Left ventricle myocardium inferior (tissue), 1 donor: Measurements from ENCODE around the gene SPACA5. TPM values are rescaled to one million over a fixed set of nuclear protein-coding genes. Genes with fewer than 3 reads are reported as not detected.
"Not testable (repeated sequence)": the region's sequence is repeated elsewhere in the genome, so short reads cannot be mapped to it uniquely, and the experiment has no call there.

Experiments used
- DNase-seq: peaks from one replicate; pipeline ENCODE4 v3.0.0-alpha.2; 2020
- H3K27ac ChIP-seq: fragments of 200-600 bp; replicated peaks from 2 replicates; pipeline ENCODE4 v1.8.0; 2021
- H3K27me3 ChIP-seq: fragments of 200-600 bp; 2 replicates; pipeline ENCODE4 v1.8.0; 2021; ENCODE audit warnings: low read depth
- H3K36me3 ChIP-seq: fragments of 200-600 bp; 2 replicates; pipeline ENCODE4 v1.8.0; 2021
- H3K4me1 ChIP-seq: fragments of 200-600 bp; 2 replicates; pipeline ENCODE4 v1.8.0; 2021
- H3K4me3 ChIP-seq: fragments of 200-600 bp; 2 replicates; pipeline ENCODE4 v1.8.0; 2021; ENCODE audit warnings: mild to moderate bottlenecking, moderate library complexity
- H3K9me3 ChIP-seq: fragments of 200-600 bp; replicated peaks from 2 replicates; pipeline ENCODE4 v1.8.0; 2021
- intact Hi-C: fragments of 100-400 bp; cut with micrococcal nuclease; formaldehyde crosslinking; loops from one replicate; pipeline ENCODE4 v1.11.0; 2022
- total RNA-seq: library from RNA; stranded (reverse); fragmentation: NEBNext Ultra II Directional; extraction: Animal tissue kit (Norgen Biotek cat#: 25700); gene quantifications from one replicate; pipeline ENCODE4 v1.2.1, GENCODE V29; 2021
- TF ChIP-seq, protein P1 (sequence below): fragments of 200-600 bp; IDR thresholded peaks from 2 replicates; pipeline ENCODE4 v1.8.0; 2021; ENCODE audit warnings: antibody characterized with exemption, mild to moderate bottlenecking, borderline replicate concordance
- donor health status: DM: no; HTN: yes; CAD: no; lungs with severe emphysema.

Gene SPACA5
- total RNA-seq, 1 donor from 2014 or later, result not detected

DNA sequence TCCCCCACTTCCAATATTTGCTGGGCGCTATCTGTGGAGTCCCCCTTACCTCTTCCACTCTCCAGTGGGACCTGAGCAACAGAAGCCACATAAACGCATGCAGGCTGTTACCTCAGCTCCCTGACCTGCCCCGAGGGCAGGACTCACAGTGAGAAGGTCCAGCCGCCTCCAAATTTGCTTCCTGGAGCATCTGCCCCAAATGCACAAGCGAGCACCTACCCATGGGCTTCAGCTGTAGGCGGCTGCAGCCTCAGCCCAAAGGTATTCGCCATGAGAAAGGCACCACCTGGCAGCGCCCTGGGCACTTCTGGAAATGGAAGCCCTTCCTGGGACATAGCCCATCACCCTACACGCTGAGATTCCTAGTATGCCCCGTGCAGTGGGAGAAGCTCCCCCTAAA lies 23.4 kb downstream of the SPACA5 start:
- no peak for DNase-seq

DNA sequence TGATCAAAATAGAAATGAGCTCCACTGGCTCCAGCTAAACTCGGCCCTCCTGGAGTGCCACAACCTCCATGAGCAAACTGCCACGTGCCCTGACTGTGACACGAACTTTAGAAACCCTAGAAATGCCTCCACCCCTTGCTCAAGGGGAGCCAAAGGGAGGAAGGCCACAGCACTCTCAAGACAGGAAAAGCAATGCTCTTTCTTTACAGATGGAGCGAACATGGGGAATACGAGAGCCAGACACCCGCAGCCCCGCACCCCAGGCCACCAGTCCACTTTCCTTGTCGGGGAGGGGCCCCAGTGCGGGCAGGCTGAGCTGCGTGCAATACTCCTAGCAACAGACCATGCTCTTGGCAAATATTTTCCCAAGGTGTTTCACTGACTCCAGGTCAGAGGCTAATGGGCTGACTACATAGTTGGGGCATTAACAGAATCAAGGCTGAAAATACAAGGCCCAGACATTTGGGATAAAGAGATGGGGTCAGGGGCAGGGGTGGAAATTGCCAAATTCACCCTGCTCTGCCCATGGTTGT lies 23.9 kb downstream of the SPACA5 start:
- H3K9me3 ChIP-seq, DNase-seq, H3K36me3 ChIP-seq, H3K27me3 ChIP-seq, intact Hi-C loops, H3K4me1 ChIP-seq, H3K4me3 ChIP-seq, H3K27ac ChIP-seq: not testable (repeated sequence)

More for the DNA sequence above, 23.4 kb downstream of the SPACA5 start:
- Histone ChIP-seq H3K36me3 (no peaks in the 10 kb centered on the region), H3K27ac (no peak overlapping the region), H3K4me3 (no peak overlapping the region), H3K9me3 (no peaks in the 10 kb centered on the region), H3K4me1 (peaks cover 9% of the 10 kb centered on the region), H3K27me3 (no peaks in the 10 kb centered on the region)
- intact Hi-C loops, result no loop called here
- TF ChIP-seq, protein P1, sequence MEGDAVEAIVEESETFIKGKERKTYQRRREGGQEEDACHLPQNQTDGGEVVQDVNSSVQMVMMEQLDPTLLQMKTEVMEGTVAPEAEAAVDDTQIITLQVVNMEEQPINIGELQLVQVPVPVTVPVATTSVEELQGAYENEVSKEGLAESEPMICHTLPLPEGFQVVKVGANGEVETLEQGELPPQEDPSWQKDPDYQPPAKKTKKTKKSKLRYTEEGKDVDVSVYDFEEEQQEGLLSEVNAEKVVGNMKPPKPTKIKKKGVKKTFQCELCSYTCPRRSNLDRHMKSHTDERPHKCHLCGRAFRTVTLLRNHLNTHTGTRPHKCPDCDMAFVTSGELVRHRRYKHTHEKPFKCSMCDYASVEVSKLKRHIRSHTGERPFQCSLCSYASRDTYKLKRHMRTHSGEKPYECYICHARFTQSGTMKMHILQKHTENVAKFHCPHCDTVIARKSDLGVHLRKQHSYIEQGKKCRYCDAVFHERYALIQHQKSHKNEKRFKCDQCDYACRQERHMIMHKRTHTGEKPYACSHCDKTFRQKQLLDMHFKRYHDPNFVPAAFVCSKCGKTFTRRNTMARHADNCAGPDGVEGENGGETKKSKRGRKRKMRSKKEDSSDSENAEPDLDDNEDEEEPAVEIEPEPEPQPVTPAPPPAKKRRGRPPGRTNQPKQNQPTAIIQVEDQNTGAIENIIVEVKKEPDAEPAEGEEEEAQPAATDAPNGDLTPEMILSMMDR, result no peak

DNA sequence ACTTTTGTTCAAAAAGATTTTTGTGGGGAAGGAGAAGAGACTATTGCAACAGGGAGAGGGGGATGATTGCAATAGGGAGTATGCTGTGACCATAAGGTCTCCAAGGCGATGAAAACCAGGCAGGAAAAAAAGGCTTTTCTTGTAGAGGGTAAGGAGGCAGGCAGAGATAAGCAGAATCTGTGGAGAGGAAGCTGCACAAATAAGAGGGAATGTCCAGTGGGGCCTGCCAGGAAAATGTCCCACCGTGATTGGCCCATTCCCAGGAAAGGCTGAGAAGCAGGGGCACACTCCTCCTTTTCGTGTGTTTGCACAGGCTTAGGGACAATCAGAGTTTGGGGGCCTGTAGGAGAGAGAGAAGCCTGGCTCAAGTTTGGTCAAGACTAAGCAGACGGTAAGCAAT lies 29.1 kb downstream of the SPACA5 start:
- Histone ChIP-seq H3K9me3 (no peaks in the 10 kb centered on the region), H3K4me1 (no peaks in the 10 kb centered on the region), H3K27me3 (no peaks in the 10 kb centered on the region), H3K4me3 (no peak overlapping the region), H3K27ac (no peak overlapping the region), H3K36me3 (no peaks in the 10 kb centered on the region)
- TF ChIP-seq, protein P1, result no peak
- intact Hi-C loops, result no loop called here
- no peak for DNase-seq

DNA sequence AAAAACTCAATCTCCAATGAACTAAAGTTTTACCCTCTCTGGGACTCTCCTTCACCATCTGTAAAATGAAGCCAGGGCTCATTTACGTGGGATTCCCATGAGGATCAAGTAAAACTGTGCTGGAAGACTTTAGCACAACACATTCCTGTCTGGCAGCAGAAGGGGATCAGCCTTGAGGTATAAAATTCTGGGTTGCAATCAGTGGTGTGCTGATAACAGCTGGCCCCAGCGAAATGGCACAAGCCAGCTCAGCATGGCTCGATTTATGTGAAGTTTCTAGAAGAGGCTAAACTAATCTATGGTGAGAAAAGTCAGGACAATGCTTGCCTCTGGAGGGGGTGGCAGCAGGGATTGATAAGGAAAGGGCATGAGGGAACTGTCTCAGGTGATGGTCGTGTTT lies 36.3 kb downstream of the SPACA5 start:
- DNase-seq, result no peak
- no peaks in the 10 kb centered on the region for H3K27me3 ChIP-seq
- no peak overlapping the region for H3K27ac ChIP-seq
- intact Hi-C loops, result no loop called here
- peaks cover 4% of the 10 kb centered on the region for H3K4me1 ChIP-seq
- H3K36me3 ChIP-seq, result no peaks in the 10 kb centered on the region
- H3K9me3 ChIP-seq, result no peaks in the 10 kb centered on the region
- H3K4me3 ChIP-seq, result no peak overlapping the region
- TF ChIP-seq, protein P1, result no peak

DNA sequence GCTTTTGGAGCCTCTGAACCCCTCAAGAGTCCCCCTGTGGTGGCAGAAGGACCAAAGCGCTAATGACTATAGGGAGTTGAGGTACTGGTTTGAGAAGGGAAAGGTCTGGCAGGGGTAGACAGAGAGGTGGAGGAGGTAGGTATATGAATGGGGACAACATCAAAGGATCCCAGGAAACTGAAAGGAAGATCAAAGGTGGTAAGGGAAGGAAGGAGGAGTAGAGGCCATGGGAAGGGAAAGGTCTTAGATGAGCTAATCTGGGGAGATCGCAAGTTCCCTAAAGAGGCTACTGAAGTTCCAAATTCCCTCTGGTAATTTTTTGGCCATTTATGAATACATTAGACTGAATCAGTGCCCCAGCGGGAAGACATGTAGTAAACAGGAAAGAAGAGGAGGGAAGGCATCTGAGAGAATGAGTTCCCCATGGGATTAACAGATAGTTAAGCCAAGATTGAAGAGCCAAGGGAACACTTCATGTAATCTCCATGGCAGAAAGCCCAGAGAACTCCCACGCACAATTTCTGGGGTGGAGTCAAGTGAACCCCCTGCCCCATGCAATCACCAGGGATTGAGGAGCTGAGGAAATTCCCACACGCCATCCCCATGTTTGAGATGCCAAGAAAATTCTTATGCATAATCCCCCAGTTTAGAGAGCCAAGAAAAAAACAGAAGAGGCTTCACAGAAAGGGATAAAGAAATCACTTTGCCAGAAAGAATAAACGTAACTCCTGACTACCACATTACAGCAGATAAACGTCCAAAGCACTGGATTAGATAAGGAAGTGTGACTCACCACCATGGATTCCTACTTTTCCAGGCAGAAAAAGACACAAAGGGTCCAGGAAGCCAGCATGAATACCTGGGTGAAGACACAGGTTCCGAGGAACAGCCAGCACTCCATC lies 38.9 kb downstream of the SPACA5 start:
- intact Hi-C loops, result no loop called here
- peaks cover 4% of the 10 kb centered on the region for H3K4me1 ChIP-seq
- H3K36me3 ChIP-seq, result no peaks in the 10 kb centered on the region
- no peaks in the 10 kb centered on the region for H3K27me3 ChIP-seq
- TF ChIP-seq, protein P1, result no peak
- H3K4me3 ChIP-seq, result no peak overlapping the region
- DNase-seq, result peak; percentile 50
- H3K9me3 ChIP-seq, result no peaks in the 10 kb centered on the region
- peak overlapping the region; percentile 70 for H3K27ac ChIP-seq

DNA sequence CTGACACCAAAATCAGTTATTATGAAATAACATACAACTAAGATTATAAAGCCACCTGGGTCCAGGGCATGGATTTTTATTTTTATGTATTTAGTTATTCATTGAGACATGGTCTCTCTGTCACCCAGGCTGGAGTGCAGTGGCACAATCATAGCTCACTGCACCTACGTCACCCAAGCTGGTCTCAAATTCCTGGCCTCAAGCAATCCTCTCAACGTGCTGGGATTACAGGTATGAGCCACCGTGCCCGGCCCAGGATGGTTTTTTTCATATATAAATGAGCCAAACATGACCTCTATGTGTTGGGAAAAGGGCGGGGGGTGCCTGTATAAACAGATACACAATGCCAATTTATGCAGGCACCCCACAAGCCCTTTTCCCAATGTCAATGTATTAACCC lies 40.1 kb downstream of the SPACA5 start:
- TF ChIP-seq, protein P1, result no peak
- intact Hi-C loops, result no loop called here
- Histone ChIP-seq H3K9me3 (no peaks in the 10 kb centered on the region), H3K27ac (peak overlapping the region; percentile 70), H3K27me3 (no peaks in the 10 kb centered on the region), H3K4me1 (peaks cover 4% of the 10 kb centered on the region), H3K4me3 (no peak overlapping the region), H3K36me3 (no peaks in the 10 kb centered on the region)
- DNase-seq, result no peak
